Neural cell (in vitro differentiated cells): ENCODE measurements around the gene CASR.

Source experiments
- EP300 ChIP-seq: fragments of 450-650 bp; conservative IDR thresholded peaks from 2 replicates; pipeline ENCODE4 v1.6.1; 2014; ENCODE audit warnings: antibody characterized with exemption, mild to moderate bottlenecking, moderate library complexity; ENCODE audit not compliant: poor library complexity, severe bottlenecking
- EZH2 ChIP-seq: fragments of 200-600, 300-800 bp; shearing (Covaris generic), sonication (generic); IDR thresholded peaks from 2 replicates; pipeline ENCODE4 v1.6.1; 2014; ENCODE audit warnings: antibody characterized with exemption, low read length, borderline replicate concordance, mild to moderate bottlenecking; ENCODE audit not compliant: insufficient read depth, poor library complexity, severe bottlenecking
- MXI1 ChIP-seq: fragments of 450-650 bp; conservative IDR thresholded peaks from 2 replicates; pipeline ENCODE4 v1.6.1; 2014; ENCODE audit warnings: antibody characterized with exemption, mild to moderate bottlenecking; ENCODE audit not compliant: poor library complexity, severe bottlenecking
- POLR2AphosphoS5 ChIP-seq: IDR thresholded peaks from 2 replicates; pipeline ENCODE4 v1.6.1; 2012
- RAD21 ChIP-seq: fragments of 450-650 bp; conservative IDR thresholded peaks from 2 replicates; pipeline ENCODE4 v1.6.1; 2014; ENCODE audit warnings: antibody characterized with exemption, mild to moderate bottlenecking, moderate library complexity
- REST ChIP-seq: IDR thresholded peaks from 2 replicates; pipeline ENCODE4 v1.6.1; 2012; ENCODE audit warnings: borderline replicate concordance
- SMC3 ChIP-seq: fragments of 450-650 bp; conservative IDR thresholded peaks from 2 replicates; pipeline ENCODE4 v1.6.1; 2014; ENCODE audit warnings: antibody characterized with exemption, mild to moderate bottlenecking, moderate library complexity; ENCODE audit not compliant: poor library complexity
- TAF1 ChIP-seq: IDR thresholded peaks from 2 replicates; pipeline ENCODE4 v1.6.1; 2012; ENCODE audit warnings: low read depth
- TF ChIP-seq, protein P1 (sequence below): fragments of 450-650 bp; IDR thresholded peaks from 2 replicates; pipeline ENCODE4 v1.5.1; 2014; ENCODE audit warnings: antibody characterized with exemption, mild to moderate bottlenecking, moderate library complexity; ENCODE audit not compliant: poor library complexity, severe bottlenecking

- TF ChIP-seq, protein P1, sequence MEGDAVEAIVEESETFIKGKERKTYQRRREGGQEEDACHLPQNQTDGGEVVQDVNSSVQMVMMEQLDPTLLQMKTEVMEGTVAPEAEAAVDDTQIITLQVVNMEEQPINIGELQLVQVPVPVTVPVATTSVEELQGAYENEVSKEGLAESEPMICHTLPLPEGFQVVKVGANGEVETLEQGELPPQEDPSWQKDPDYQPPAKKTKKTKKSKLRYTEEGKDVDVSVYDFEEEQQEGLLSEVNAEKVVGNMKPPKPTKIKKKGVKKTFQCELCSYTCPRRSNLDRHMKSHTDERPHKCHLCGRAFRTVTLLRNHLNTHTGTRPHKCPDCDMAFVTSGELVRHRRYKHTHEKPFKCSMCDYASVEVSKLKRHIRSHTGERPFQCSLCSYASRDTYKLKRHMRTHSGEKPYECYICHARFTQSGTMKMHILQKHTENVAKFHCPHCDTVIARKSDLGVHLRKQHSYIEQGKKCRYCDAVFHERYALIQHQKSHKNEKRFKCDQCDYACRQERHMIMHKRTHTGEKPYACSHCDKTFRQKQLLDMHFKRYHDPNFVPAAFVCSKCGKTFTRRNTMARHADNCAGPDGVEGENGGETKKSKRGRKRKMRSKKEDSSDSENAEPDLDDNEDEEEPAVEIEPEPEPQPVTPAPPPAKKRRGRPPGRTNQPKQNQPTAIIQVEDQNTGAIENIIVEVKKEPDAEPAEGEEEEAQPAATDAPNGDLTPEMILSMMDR = no peak
- no peak for TF ChIP-seq MXI1
- TF ChIP-seq POLR2AphosphoS5 = no peak
- TF ChIP-seq EZH2 = no peak
- no peak for TF ChIP-seq EP300
- TF ChIP-seq TAF1 = no peak
- no peak for TF ChIP-seq SMC3
- no peak for TF ChIP-seq RAD21
- TF ChIP-seq REST = no peak
These were observed 46.7 kb downstream of the CASR start for GRCh38 chr3:122230174-122230573.
